HG02981 (cell line): ENCODE results near the gene MAP3K7CL.
"Not testable (repeated sequence)": the region's sequence is repeated elsewhere in the genome, so short reads cannot be mapped to it uniquely, and the experiment has no call there.

Experiments used
- ATAC-seq: cut with Tn5 transposase; IDR thresholded peaks from one replicate; pipeline ENCODE4 v1.9.1; 2021; ENCODE audit warnings: mild to moderate bottlenecking, moderate library complexity; ENCODE audit not compliant: unreplicated experiment

Gene MAP3K7CL

GRCh38 chr21:29166853-29167252 is 36.4 kb downstream of the MAP3K7CL start:
- no peak for ATAC-seq

- ATAC-seq, result not testable (repeated sequence)
These were observed 37.0 kb downstream of the MAP3K7CL start for GRCh38 chr21:29167481-29167880.

- ATAC-seq, result no peak
These were observed 38.5 kb downstream of the MAP3K7CL start for GRCh38 chr21:29168891-29169315.

GRCh38 chr21:29170944-29171343 is 40.5 kb downstream of the MAP3K7CL start:
- no peak for ATAC-seq

GRCh38 chr21:29172282-29172681 is 41.8 kb downstream of the MAP3K7CL start:
- no peak for ATAC-seq

- no peak for ATAC-seq
These were observed 44.2 kb downstream of the MAP3K7CL start for GRCh38 chr21:29174607-29175013.

GRCh38 chr21:29175408-29176134 is 45.1 kb downstream of the MAP3K7CL start:
- no peak for ATAC-seq

- ATAC-seq, result no peak
These were observed 46.2 kb downstream of the MAP3K7CL start for GRCh38 chr21:29176471-29177120.

- ATAC-seq, result no peak
These were observed 47.4 kb downstream of the MAP3K7CL start for GRCh38 chr21:29177800-29178199.

GRCh38 chr21:29178926-29179325 is 48.5 kb downstream of the MAP3K7CL start:
- no peak for ATAC-seq

- no peak for ATAC-seq
These were observed 49.1 kb downstream of the MAP3K7CL start for GRCh38 chr21:29179503-29179902.

- no peak for ATAC-seq
These were observed 51.5 kb downstream of the MAP3K7CL start for GRCh38 chr21:29181799-29182470.

GRCh38 chr21:29182691-29183092 is 52.2 kb downstream of the MAP3K7CL start:
- no peak for ATAC-seq

- ATAC-seq, result no peak
These were observed 53.6 kb downstream of the MAP3K7CL start for GRCh38 chr21:29184037-29184436.

GRCh38 chr21:29185172-29185571 is 54.7 kb downstream of the MAP3K7CL start:
- no peak for ATAC-seq

- no peak for ATAC-seq
These were observed 55.2 kb downstream of the MAP3K7CL start for GRCh38 chr21:29185633-29186032.

- no peak for ATAC-seq
These were observed 55.8 kb downstream of the MAP3K7CL start for GRCh38 chr21:29186246-29186645.

- no peak for ATAC-seq
These were observed 57.5 kb downstream of the MAP3K7CL start for GRCh38 chr21:29187944-29188343.

GRCh38 chr21:29189353-29189752 is 58.9 kb downstream of the MAP3K7CL start:
- ATAC-seq, result no peak

- no peak for ATAC-seq
These were observed 60.5 kb downstream of the MAP3K7CL start for GRCh38 chr21:29190923-29191331.

GRCh38 chr21:29193072-29193471 is 62.6 kb downstream of the MAP3K7CL start:
- no peak for ATAC-seq

- ATAC-seq, result no peak
These were observed 63.5 kb downstream of the MAP3K7CL start for GRCh38 chr21:29193901-29194300.
